NCI-H2029 (cell line): ENCODE data around the gene C15orf39.
"Not testable (repeated sequence)": the region's sequence is repeated elsewhere in the genome, so short reads cannot be mapped to it uniquely, and the experiment has no call there.

Source experiments
- DNase-seq: peaks from one replicate; lab custom pipeline; 2025; lab: John Stamatoyannopoulos, UW

Gene C15orf39

DNA sequence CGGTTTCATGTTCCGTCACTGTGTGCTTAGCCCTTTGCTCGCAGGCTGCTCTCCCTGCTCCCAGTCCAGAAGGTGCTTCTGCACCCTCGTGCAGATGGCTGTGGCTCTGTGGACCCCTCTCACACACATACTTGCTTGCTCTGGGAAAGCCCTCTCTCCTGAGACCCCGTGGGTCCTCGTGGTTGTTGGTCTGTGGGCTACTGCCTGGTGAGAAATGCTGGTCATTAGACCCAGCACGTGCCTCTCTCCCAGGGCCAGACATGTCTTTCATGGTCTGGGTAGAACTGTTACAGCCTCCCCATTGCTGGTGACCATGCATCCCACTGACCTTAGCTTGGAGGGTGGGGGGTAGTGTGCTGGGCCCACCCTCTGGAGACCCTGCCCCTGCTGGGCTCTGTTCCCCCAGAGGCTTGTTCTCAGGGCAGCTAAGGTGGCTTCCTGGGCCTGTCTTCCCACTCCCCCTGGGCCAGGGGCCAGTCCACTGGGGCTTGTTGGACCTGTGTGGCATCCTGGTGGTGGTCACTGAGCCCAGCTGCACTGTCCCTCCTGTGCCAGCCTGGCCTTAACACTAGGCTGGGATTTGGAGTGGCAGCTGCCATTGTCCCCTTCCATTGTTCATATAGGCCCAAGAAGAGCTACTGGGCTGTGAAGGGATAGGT is 10.6 kb downstream of the C15orf39 start:
- DNase-seq = no peak

DNA sequence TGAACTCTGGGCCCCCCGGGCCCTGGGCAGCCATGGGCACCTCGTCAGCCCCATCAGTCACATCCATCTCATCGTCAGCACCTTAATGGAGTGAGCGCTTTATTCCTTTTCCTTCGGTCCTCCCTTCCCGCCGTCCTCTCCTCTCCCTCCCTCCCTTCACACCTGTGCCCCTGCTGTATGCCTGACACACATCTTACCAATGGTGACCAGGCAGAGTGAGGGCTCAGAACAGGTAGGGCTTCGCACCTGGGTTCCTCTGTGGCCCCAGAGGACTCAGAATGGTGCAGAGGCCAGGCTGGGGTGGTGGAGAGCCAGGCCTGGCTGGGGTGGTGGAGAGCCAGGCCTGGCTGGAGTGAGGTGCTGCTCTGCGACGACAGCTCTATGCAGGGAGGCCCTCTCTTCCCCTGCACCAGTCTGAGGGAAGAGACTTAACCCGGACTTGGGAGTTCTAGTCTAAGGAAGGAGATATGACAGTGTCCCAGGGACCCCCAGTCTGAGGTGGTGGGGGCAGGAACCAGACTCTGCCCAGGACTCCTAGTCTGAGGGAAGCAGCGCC is 11.6 kb downstream of the C15orf39 start:
- no peak for DNase-seq

DNA sequence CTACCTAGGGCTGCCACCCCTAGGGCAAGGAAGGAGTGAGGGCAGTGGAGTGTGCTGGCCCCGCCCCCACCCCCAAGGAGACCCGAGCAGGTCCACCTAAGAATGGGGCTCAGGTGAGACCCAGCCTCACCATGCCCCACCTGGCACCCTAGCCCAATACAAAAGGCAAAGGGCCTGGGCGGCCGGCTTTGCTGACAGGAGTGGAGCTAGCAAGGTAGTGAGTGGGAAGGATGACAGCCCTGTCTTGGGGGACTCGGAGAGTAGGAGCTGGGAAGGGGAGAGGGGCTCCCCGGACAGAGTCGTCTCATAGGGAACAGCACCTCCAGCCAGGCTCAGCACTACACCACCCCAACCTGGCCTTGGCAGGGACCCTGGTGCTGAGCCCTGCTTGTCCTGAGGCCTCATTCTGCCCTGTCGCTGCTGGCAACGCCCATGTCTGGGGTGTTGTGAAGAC is 12.1 kb downstream of the C15orf39 start:
- no peak for DNase-seq

DNA sequence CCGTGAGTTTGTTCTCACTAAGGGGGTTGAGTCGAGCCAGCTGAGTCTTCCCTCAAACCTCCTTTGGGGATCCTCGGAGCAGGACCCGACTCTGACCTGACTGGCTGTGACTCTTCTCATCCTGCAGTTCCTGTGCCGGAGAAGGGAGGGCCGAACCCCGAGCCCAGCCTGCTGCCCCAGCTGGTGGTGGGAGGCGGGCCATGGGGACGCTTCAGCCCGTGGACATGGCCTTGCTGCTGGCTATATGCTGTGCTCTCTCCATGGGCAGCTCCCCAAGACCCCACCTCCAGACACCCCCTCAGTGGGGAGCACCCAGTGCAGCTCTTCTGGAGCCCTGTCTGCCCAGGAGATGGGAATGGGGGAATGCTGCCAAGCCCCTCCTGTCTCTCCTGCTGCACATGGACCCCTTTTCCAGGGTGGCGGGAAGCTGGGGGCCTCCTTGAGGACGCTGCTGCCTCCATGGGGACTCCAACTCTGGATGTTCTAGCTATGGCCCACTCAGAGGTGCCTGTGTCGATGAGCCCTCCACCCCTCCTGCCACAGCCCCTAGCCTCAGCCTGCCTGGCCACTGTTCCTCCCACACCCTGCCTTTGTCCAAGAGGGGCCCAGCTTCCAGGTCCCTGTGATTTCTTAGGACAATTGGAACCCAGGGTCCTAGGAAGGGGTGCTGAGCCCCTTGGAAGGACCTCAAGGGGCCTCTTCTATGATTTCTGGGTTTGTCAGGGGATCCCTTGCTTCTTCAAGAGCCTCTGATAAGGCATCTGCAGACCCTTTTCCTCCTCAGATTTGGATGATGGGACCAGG is 12.8 kb downstream of the C15orf39 start:
- DNase-seq = no peak

DNA sequence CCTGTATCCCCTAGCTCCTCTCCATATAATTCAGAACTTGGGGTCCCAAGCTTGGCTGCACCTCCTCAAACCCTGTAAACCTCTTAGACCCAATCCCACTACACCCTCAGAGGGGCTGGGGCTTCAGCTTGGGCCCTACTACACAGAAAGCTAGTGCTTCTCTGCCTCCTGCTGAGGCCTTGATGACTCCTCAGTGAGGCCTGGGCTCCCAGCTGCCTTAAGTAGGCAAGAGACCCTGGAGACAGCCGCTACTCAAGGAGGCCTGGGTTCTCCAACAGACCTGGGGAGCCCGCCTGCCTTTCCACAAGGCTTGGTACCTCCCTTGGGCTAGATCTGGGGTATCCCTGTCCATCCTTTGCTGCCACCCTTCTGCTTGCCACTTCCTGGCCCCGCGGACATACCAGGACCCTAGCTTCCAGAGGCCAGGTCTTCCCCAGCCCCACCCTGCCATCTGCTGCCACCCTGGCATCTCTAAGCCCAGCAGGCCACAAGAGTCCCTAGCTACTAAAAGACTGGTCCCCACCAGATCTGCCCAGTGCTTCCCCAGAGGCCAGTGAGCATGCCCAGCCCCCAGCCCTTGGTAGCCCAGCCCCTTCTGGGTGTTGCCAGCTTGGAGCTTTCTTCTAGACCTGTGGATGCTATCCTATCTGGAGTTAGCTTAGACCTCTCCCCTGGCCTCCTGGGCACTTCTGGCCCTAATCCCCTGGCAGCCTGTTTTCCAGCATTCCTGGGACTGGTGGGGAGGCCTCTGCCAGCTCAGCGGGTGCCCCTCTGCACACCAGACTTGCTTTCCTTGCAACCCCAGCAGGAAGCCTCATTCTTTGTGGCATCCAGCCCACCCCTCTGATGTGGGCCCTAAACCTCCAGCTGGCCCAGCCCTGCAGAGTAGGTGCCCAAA is 13.7 kb downstream of the C15orf39 start:
- no peak for DNase-seq

DNA sequence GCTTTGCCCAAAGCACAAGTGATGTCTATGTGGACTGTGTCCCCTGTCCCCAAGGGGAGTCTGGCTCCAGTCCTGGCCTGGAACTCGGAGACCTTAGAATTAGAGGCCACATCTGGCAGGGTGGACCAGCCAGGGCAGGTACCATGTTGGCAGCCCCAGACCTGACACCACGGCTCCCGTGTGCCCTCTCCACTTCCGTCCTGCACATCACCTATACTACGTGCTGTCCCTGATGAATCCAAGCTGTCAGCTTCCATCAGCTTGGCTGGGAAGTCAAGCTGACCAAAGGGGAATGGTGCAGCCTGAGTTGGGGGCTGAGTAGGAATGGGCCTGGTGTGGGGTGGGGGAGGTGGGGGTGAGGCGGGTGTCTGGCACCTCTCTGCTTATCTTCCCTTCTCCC is 15.3 kb downstream of the C15orf39 start:
- DNase-seq = no peak

DNA sequence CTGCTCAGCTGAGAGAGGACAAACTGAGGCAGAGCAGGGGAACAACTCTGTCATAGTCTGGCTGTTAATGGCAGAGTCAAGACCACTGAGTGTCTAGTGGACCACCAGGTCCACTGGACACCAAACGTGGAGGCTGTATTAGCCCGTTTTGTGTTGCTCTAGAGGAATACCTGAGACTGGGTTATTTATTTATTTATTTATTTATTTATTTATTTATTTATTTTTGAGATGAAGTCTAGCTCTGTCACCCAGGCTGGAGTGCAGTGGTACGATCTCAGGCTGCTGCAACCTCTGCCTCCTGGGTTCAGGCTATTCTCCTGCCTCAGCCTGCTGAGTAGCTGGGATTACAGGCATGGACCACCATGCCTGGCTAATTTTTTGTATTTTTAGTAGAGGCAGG is 15.9 kb downstream of the C15orf39 start:
- DNase-seq = not testable (repeated sequence)

DNA sequence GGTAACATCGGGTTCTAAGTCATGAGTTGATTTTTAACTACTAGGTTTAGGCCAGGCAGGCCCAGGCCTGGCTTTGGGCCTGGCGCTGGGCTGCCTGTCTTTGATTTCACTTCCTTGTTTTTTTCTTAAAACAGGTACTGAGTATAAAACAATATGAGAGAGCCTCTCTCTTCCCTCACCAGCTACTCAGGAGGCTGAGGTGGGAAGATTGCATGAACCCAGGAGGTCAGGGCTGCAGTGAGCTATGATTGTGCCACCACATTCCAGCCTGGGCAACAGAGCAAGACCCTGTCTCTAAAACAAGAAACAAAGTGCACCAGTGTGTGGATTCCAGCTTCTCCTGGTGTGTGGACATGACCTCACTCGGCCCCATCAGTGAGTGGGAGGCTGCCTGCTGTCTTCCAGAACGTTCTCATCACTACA is 17.8 kb downstream of the C15orf39 start:
- not testable (repeated sequence) for DNase-seq

DNA sequence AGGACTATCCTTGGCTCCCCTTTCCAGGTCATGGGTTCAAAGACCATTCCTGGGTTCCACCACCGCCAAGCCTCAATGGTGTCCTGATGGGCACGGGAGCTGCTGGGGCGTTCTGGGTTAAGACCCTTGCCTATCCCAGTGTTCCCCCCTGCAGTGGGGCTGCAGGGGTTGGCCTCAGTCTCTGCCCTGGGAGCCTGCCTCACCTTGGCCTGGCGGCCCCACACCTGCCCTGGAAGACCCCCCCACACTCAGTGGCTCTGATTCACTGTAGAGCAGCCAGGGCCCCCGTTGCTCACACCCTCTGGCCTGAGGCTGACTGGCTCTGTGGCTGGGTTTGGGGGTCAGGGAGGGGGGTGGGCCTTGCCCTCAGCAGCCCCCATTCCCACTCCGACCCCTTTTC is 22.0 kb downstream of the C15orf39 start:
- DNase-seq = no peak

DNA sequence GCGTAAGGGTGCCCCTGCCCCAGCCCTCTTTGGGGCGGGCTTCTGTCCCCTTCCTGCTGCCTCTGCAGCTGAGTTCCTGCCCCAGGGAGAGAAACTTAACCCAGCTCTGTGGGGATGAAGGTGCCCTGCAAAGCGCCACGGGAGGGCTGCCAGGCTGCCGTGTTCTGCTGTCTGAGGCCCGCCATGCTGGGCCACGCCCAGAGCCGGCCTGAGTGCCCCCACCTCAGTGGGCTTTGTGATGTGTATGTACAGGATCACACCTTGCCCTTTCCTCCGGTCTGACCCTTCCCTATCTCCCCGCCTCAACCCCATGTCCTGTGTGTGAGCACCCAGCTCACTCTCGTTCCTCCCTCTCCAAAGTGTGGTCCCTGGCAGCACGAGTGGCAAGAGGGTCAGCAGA is 22.6 kb downstream of the C15orf39 start:
- DNase-seq = no peak

DNA sequence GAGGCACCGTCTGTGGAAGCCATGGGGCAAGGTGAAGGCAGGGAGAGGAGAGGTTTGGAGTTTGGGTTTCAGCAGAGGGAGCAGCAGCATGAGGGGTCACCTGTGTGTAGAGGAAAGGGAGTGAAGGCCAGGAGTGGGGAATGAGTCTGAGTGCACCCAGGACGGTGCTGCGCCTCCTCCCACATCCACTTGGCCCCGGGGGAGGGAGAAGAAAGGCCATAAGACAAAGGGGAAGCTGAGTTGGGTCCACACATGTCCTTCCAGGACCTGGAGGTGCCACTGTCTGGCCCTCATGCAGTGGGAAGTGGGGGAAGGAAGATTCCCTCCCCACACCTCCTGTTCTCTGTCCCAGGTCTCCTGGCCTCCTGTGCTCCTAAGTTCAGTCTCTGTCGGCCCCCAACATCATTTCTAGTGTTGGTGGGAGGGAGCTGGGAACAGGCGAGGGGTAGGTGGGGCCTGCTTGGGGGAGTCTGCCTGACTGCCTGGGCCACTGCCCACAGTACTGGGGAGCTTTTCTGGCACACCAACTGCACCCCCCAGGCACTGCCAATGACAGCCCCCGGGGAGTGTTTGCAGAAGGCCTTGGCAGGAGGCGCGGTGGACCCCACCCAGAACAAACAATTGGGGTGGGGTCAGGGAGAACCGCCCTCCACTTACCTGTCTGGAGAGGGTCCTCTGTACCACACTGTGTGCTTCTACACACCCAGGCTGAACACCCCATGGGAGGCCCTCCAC is 23.6 kb downstream of the C15orf39 start:
- not testable (repeated sequence) for DNase-seq

DNA sequence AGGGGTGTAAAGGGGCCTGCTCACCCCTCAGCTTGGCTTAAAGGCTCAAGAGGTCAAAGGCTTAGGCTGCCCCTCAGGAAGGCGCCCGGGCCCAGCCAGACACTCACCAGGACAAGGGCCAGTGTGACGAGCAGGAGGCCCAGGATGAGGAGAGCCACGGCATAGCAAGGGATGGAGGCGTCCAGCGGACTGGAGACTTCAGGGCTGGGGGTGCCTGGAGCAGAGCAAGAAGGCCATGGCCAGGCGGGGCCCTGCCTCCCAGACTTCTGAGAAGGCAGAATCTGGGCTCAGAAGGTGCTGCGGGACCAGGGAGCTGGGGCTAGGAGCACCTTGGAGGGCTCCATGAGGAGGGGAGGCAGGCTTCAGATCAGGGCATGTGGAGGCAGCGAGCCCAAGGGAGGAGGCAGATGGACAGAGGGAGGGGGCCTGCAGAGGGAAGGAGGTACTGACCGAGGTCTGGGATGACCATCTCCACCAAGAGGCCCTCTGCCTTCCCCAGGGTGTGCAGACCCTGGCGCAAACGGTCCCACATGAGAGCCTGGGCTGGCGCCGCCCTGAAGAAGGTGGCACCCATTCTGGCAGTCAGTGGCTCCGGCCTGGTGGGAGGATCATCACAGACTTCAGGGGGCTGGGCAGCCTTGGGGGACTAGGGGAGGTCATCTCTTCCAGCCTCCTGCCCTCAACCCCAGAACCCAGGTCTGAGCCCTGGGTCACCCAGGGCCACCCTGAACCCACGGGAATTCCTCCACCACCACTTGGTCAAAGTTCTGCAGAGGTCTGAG is 24.5 kb downstream of the C15orf39 start:
- no peak for DNase-seq

DNA sequence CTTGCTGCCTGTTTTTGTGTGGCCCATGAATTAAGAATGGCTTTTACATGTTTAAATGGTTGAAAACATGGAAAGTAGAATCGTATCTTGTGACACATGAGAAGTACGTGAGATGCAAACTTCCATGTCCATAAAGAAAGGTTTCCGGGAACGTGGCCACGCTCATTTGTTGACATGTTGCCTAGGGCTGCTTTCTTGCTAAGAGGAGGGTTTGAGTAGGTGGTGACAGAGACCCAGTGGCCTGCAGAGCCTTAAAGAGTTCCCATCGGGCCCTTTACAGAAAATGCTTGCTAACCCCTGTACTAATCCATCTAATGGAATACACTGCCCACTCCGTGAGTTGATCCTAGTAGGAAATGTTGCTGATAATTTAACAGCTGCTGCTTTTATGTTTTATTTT is 25.4 kb downstream of the C15orf39 start:
- not testable (repeated sequence) for DNase-seq

DNA sequence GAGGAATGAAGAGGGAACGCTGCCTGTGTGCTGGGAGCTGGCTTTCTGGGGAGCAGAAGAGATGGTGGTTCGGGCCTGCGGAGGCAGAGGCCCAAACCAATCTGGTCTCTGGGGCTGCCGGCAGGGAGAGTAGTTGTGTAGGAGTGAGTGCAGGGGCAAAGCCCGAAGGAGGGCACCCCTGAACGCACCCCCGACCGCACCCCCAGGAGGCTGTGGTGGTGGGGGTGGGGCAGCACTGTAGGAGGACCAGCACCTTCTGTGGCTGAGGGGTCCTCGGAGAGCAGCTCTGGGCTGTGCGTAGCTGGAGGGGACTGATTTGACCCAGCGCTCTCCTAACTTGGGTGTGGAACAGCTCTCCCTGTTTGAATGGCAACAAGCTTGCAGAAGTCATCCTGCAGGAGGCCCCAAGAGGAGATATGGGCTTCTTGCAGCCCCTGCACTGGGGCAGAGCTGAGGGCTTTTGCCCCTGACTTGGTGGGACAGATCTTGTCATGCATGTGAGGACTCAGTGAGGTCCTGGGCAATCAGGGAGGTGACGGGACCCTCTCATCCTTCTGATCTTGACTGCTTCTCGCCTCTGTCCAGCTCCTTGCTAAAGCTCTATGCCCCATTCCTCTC is 26.1 kb downstream of the C15orf39 start:
- DNase-seq = no peak

DNA sequence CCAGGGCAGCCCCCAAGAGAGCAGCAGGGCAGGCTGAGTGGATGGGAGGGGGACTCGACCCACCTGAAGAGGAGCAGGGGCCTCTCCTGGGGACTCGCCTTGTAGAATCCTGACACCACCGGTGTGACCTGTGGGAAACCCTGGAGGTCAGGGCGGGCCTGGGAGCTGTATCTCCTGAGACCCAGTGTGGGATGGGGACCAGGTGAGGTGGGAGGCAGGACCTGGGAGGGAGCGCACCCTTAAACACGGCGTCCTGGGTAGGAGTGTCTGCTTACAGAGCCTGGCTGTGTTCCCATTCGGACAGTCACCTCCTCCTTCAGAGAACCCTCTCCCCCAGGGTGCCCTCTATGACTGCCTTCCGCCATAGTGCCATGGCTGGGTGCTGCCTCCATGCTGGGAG is 27.1 kb downstream of the C15orf39 start:
- DNase-seq = no peak

DNA sequence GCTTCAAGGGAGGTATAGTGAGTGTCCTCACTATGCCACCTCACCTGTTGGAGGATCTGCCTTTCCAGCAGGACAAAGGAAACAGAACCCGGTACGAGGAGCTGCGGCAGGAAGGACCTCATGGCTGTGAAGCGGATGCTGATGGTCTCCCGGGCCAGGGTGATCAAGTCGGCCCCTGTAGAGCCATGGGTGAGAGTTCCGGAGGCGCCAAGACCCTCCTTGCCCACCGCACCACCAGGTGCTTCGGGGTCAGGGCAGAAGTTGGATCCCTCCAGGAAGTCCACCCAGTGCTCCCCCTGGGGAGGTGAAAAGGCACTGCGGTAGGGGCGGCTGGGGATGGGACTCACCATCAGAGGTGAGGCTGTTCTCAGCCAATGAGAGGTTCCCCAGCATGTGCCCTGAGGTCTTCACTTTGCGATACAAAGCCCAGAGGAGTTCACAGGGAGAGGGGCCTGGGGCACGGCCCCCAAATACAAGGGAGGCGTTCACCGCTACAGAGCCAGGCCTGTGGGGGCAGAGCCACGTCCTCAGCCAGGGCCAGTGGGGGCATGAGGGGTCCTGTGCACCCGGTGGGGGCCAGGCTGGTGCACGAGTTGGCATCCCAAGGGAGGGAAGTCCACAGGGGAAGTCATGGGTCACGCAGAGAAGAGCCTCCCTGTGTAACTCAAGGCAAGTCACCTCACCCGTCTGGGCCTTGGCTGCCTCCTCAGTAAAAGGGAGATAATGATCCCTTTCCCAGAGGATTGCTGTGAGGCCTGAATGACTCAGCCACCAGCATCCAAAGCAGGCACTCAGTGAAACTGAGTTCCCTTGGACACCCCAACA is 27.7 kb downstream of the C15orf39 start:
- no peak for DNase-seq

DNA sequence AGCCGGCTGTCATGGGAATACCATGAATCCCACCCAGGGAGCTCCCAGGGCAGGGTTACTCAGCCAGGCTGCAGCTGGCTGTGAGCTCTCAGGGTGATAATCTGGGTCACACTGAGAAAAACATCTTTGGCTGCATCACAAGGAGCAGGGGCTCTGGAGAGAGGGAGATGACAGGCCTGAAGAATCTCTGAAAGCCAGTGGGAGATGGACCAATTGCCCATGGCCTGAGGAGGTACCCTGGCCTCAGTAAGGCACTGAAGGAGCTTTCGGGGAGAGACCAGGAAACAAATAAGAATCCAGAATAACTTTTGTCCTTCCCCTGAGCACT is 28.3 kb downstream of the C15orf39 start:
- DNase-seq = no peak

DNA sequence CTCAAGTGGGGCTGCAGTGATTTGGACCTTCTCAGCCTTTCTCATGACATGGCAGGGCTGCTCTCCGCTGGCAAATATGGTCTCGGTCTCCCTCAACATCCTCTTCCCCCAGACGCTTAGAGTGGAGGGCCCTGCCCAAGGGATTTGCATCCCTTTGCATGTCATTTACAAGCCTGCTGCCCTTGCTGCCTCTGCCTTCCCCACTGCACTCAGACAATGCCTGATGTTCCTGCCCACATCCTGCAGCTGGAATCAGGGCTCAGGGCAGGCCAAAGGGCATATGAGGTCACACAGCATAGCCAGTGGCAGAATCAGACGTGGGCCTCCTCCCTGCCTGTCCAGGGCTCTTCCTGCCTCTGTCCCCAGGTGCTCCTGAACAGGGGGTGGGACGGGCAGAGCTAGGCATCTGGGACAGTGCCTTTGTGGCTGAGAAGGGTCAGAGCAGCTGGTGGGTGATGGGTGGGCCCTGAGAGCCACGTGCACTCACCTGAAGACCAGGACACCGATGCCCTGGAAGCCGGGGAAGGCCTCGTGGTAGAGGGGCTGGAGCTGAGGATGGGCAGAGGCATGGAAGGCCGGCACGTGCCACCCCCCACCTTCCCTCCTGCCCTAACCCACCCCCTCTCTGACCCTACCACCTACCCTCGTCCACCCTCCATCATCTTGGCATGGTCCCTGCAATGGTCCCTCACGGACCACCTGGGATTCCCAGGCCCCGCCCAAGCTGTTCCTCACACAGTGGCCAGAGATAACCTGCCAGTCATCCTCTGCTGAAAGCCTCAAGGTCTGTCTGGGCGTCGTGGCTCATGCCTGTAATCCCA is 29.1 kb downstream of the C15orf39 start:
- no peak for DNase-seq

DNA sequence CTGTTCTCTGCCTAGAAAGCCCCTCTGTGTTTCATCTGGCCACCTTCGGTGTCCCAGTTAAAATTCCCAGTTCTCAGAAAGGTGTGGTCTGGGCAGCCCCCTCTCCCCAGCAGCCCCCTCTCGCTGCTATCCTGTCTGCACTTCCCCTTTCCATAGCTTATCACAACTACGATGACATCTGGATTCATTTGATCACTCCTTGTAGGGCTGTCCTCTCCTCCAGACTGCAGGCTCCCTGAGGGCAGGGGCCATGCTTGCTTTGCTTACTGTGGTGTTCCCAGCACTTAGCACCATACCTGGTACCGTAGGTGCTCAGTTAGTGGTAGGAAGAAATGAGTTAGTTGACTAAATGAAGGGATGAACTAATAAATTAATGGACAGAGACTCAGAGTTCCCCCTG is 30.2 kb downstream of the C15orf39 start:
- no peak for DNase-seq
